Thymus (tissue), 11 donors: Measurements from ENCODE around the gene RPAP3. TPM values are rescaled to one million over a fixed set of nuclear protein-coding genes. Genes with fewer than 3 reads are reported as not detected.
A peak's percentile ranks its signal among the peaks of the same experiment; 100 is the strongest.

Experiments
- DNase-seq, 9 donors: peaks; one replicate each; pipeline ENCODE4 v3.0.0-alpha.2; 2013; ENCODE audit warnings: low spot score in 9 of 9, low read depth in 6 of 9, missing footprints in 1 of 9
- H3K27ac ChIP-seq, 2 donors: one replicate each; pipeline ENCODE4 v1.5.1; 2013; ENCODE audit warnings: control low read depth in 1 of 2, low read depth in 1 of 2, low read length in 1 of 2, mild to moderate bottlenecking in 1 of 2, moderate library complexity in 1 of 2
- H3K27me3 ChIP-seq, 2 donors: one replicate each; pipeline ENCODE4 v1.5.1; 2013; ENCODE audit warnings: low read length in 1 of 2; ENCODE audit not compliant: control insufficient read depth in 2 of 2, insufficient read depth in 1 of 2
- H3K36me3 ChIP-seq, 2 donors: one replicate each; pipeline ENCODE4 v1.5.1; 2013; ENCODE audit warnings: low read length in 1 of 2, mild to moderate bottlenecking in 1 of 2, moderate library complexity in 1 of 2; ENCODE audit not compliant: control insufficient read depth in 2 of 2, insufficient read depth in 2 of 2
- H3K4me1 ChIP-seq, 2 donors: one replicate each; pipeline ENCODE4 v1.5.1; 2013; ENCODE audit warnings: low read length in 2 of 2; ENCODE audit not compliant: control insufficient read depth in 2 of 2, insufficient read depth in 2 of 2
- H3K4me3 ChIP-seq, 2 donors: one replicate each; pipeline ENCODE4 v1.5.1; 2013; ENCODE audit warnings: low read length in 2 of 2, control low read depth in 1 of 2, mild to moderate bottlenecking in 1 of 2
- H3K9me3 ChIP-seq, 2 donors: one replicate each; pipeline ENCODE4 v1.5.1; 2013; ENCODE audit warnings: low read length in 1 of 2, mild to moderate bottlenecking in 1 of 2; ENCODE audit not compliant: control insufficient read depth in 2 of 2, insufficient read depth in 1 of 2
- WGBS: extraction: QIAGEN DNeasy Blood & Tissue Kit; methylation state at CpG from one replicate; pipeline ENCODE4 v1.1.7; 2013; 5-methylcytosine and 5-hydroxymethylcytosine counted together
- polyA plus RNA-seq: library from polyadenylated mRNA; stranded (reverse); fragments of 200-250 nt; gene quantifications from one replicate; pipeline ENCODE4 v1.2.3, GENCODE V29; 2013
- total RNA-seq: library from RNA; stranded (reverse); fragments of 120-200 nt; gene quantifications from one replicate; pipeline ENCODE4 v1.2.4, GENCODE V29; 2013
- donor health status: healthy.

The RPAP3 gene
- total and polyA plus RNA-seq, 2 donors = 20.9 to 30.5 TPM

- Histone ChIP-seq H3K27ac (no peak overlapping the region), H3K4me3 (no peak overlapping the region), H3K36me3 (no peaks in the 10 kb centered on the region), H3K4me1 (no peaks in the 10 kb centered on the region), H3K9me3 (no peaks in the 10 kb centered on the region), H3K27me3 (no peaks in the 10 kb centered on the region)
- WGBS = 93% methylated on average over 3 of the region's 3 CpGs
- DNase-seq = no peak
Observed at GRCh38 chr12:47729233-47729632, 23.4 kb upstream of the RPAP3 start.

- Histone ChIP-seq H3K4me1 (no peaks in the 10 kb centered on the region), H3K27ac (no peak overlapping the region), H3K36me3 (no peaks in the 10 kb centered on the region), H3K27me3 (no peaks in the 10 kb centered on the region), H3K4me3 (no peak overlapping the region), H3K9me3 (no peaks in the 10 kb centered on the region)
- DNase-seq = no peak
- WGBS = 87% methylated on average over 5 of the region's 5 CpGs
Observed at GRCh38 chr12:47725893-47726292, 20.1 kb upstream of the RPAP3 start.

- Histone ChIP-seq H3K27ac (no peak within 1 kb of the TSS), H3K4me1 (no peaks in the 10 kb centered on the region), H3K36me3 (no peaks in the 10 kb centered on the region), H3K9me3 (no peaks in the 10 kb centered on the region), H3K4me3 (no peak within 1 kb of the TSS), H3K27me3 (no peaks in the 10 kb centered on the region)
- WGBS = 98% methylated on average over 8 of the region's 8 CpGs
- no peak for DNase-seq
Observed at GRCh38 chr12:47725091-47725772, 19.4 kb upstream of the RPAP3 start, which contains the start of gene ENDOU. ENDOU (minus strand) TSS chr12:47725490; CDS start chr12:47725413, 77 bp downstream.

- Histone ChIP-seq H3K36me3 (no peaks in the 10 kb centered on the region), H3K27ac (no peak overlapping the region), H3K4me1 (peaks cover 0 to 1% of the 10 kb centered on the region in 2 donors), H3K27me3 (no peaks in the 10 kb centered on the region), H3K4me3 (no peak overlapping the region), H3K9me3 (no peaks in the 10 kb centered on the region)
- DNase-seq = no peak
- WGBS = 96% methylated on average over 5 of the region's 5 CpGs
Observed at GRCh38 chr12:47722941-47723631, 17.3 kb upstream of the RPAP3 start.

GRCh38 chr12:47722136-47722834 lies 16.5 kb upstream of the RPAP3 start:
- no peaks in the 10 kb centered on the region for H3K36me3 ChIP-seq
- H3K4me3 ChIP-seq = no peak overlapping the region
- H3K27me3 ChIP-seq = no peaks in the 10 kb centered on the region
- DNase-seq = no peak
- no peaks in the 10 kb centered on the region for H3K9me3 ChIP-seq
- 95% methylated on average over 7 of the region's 7 CpGs for WGBS
- no peak overlapping the region for H3K27ac ChIP-seq
- peaks cover 6 to 9% of the 10 kb centered on the region in 2 donors for H3K4me1 ChIP-seq

GRCh38 chr12:47721431-47721973 lies 15.7 kb upstream of the RPAP3 start:
- peaks cover 7 to 17% of the 10 kb centered on the region in 2 donors for H3K4me1 ChIP-seq
- H3K9me3 ChIP-seq = no peaks in the 10 kb centered on the region
- no peak overlapping the region for H3K4me3 ChIP-seq
- no peak overlapping the region for H3K27ac ChIP-seq
- WGBS = 28% methylated on average over 9 of the region's 9 CpGs
- H3K27me3 ChIP-seq = no peaks in the 10 kb centered on the region
- DNase-seq = no peak
- no peaks in the 10 kb centered on the region for H3K36me3 ChIP-seq

GRCh38 chr12:47718531-47718930 lies 12.7 kb upstream of the RPAP3 start:
- no peak overlapping the region for H3K4me3 ChIP-seq
- H3K36me3 ChIP-seq = no peaks in the 10 kb centered on the region
- peaks cover 11 to 31% of the 10 kb centered on the region in 2 donors for H3K4me1 ChIP-seq
- DNase-seq = no peak
- H3K27me3 ChIP-seq = no peaks in the 10 kb centered on the region
- no peaks in the 10 kb centered on the region for H3K9me3 ChIP-seq
- no peak overlapping the region for H3K27ac ChIP-seq
- 95% methylated on average over 1 of the region's 1 CpG for WGBS

- H3K9me3 ChIP-seq = no peaks in the 10 kb centered on the region
- 23% methylated on average over 13 of the region's 13 CpGs for WGBS
- H3K36me3 ChIP-seq = no peaks in the 10 kb centered on the region
- H3K4me3 ChIP-seq = no peak overlapping the region
- no peaks in the 10 kb centered on the region for H3K27me3 ChIP-seq
- peak overlapping the region in 1 of 2 donors; percentile 50 for H3K27ac ChIP-seq
- peak in 6 of 9 donors; percentile 48 to 82 (median 63) for DNase-seq
- peaks cover 11 to 33% of the 10 kb centered on the region in 2 donors for H3K4me1 ChIP-seq
Observed at GRCh38 chr12:47717443-47718193, 11.8 kb upstream of the RPAP3 start.
